Chondrocyte (in vitro differentiated cells): ENCODE measurements around the gene ARHGEF37. TPM values are rescaled to one million over a fixed set of nuclear protein-coding genes. Genes with fewer than 3 reads are reported as not detected.

Experiments used
- DNase-seq: peaks from one replicate; pipeline ENCODE4 v3.0.0; 2021; ENCODE audit warnings: mixed read lengths, low spot score
- H3K27ac Mint-ChIP-seq: one replicate; pipeline ENCODE4 v1.8.0; 2021; ENCODE audit warnings: mild to moderate bottlenecking, moderate library complexity, mixed read lengths; ENCODE audit not compliant: unreplicated experiment
- H3K27me3 Mint-ChIP-seq: 2 replicates; pipeline ENCODE4 v1.8.0; 2021; ENCODE audit warnings: low read depth, mixed read lengths
- H3K36me3 Mint-ChIP-seq: 2 replicates; pipeline ENCODE4 v1.8.0; 2021; ENCODE audit warnings: low read depth, mixed read lengths
- H3K4me1 Mint-ChIP-seq: 2 replicates; pipeline ENCODE4 v1.8.0; 2021; ENCODE audit warnings: low read depth, mild to moderate bottlenecking, mixed read lengths
- H3K4me3 Mint-ChIP-seq: one replicate; pipeline ENCODE4 v1.8.0; 2021; ENCODE audit warnings: mild to moderate bottlenecking, moderate library complexity, mixed read lengths; ENCODE audit not compliant: unreplicated experiment
- H3K9me3 Mint-ChIP-seq: 2 replicates; pipeline ENCODE4 v1.8.0; 2021; ENCODE audit warnings: low read depth, mixed read lengths
- total RNA-seq: library from RNA; stranded (reverse); gene quantifications from 3 replicates; pipeline ENCODE4 v1.2.1, GENCODE V29; 2021
- TF ChIP-seq, protein P1 (sequence below): fragments of 200-600 bp; sonication (generic); IDR thresholded peaks from 2 replicates; pipeline ENCODE4 v1.5.0; 2021; ENCODE audit warnings: antibody characterized with exemption, mild to moderate bottlenecking, moderate library complexity

ARHGEF37 gene
- total RNA-seq, 1 donor from 2014 or later = 6.0 TPM

DNA sequence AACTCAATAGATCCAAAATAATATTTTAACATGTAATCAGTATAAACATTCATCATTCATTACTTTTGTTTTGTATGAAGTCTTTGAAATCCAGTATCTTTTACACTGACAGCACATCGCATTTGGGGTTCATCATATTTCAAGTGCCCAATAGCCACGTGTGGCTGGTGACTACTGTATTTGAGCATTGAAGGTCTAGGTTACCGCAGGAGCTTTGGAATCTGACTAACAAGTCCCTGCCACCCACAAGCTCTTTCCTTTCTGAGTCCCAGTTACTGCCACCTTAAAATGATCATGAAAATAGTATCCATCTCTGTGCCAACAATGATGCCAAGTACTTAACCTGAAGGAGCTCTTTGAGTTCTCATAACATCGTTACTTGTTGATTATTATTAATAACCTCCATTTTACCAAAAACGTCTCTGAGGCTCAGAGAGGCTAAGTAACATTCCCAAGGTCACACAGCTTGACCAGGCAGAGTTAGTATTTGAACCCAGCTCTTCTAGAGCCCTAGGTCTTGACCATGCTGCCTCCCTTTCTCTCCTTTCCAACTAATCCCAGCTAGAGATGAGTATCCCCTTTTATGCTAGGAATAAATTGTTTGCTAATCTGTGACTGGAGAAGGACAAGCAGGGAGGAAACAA, 24.2 kb downstream of the ARHGEF37 start:
- TF ChIP-seq, protein P1, sequence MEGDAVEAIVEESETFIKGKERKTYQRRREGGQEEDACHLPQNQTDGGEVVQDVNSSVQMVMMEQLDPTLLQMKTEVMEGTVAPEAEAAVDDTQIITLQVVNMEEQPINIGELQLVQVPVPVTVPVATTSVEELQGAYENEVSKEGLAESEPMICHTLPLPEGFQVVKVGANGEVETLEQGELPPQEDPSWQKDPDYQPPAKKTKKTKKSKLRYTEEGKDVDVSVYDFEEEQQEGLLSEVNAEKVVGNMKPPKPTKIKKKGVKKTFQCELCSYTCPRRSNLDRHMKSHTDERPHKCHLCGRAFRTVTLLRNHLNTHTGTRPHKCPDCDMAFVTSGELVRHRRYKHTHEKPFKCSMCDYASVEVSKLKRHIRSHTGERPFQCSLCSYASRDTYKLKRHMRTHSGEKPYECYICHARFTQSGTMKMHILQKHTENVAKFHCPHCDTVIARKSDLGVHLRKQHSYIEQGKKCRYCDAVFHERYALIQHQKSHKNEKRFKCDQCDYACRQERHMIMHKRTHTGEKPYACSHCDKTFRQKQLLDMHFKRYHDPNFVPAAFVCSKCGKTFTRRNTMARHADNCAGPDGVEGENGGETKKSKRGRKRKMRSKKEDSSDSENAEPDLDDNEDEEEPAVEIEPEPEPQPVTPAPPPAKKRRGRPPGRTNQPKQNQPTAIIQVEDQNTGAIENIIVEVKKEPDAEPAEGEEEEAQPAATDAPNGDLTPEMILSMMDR = no peak
- peaks cover 31% of the 10 kb centered on the region for H3K4me1 Mint-ChIP-seq
- H3K36me3 Mint-ChIP-seq = peaks cover 21% of the 10 kb centered on the region
- peak overlapping the region; percentile 95 for H3K27ac Mint-ChIP-seq
- no peaks in the 10 kb centered on the region for H3K27me3 Mint-ChIP-seq
- peaks cover 4% of the 10 kb centered on the region for H3K9me3 Mint-ChIP-seq
- no peak overlapping the region for H3K4me3 Mint-ChIP-seq
- no peak for DNase-seq

DNA sequence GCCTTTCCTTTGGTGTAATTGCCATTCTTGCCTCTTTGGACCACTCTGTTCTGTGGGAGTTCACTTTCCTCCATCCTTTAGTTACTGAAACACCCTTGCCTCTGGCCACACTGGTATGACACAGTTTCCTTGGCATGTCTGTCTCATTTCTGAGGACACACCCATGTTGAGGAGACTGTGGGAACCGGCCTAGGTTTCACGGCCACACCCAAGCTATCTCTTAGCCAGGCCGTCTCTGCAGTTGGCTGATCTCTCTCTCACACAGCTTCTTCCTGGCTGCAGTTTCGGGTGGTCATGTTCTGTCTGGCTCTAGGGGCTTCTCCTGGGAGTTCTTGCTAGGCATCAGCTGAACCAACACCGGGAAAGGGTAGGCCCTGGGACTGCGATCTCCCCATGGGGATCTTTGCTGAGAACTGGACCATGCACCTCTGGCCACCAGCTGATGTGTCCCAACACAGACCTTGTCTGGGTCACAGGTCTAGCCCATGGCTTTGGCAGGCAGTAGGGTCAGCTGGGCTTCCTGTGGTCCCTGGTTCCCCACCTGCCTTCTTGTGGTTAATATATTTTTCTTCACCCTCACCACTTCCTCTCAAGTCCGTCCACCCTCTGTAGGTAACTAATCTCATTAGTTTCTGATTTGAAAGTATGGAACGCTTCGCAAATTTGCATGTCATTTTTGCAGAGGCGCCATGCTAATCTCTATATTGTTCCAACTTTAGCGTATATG, 24.9 kb downstream of the ARHGEF37 start:
- H3K9me3 Mint-ChIP-seq = peaks cover 4% of the 10 kb centered on the region
- peaks cover 19% of the 10 kb centered on the region for H3K36me3 Mint-ChIP-seq
- TF ChIP-seq, protein P1 = no peak
- H3K27ac Mint-ChIP-seq = peak overlapping the region; percentile 95
- no peak overlapping the region for H3K4me3 Mint-ChIP-seq
- peaks cover 36% of the 10 kb centered on the region for H3K4me1 Mint-ChIP-seq
- H3K27me3 Mint-ChIP-seq = no peaks in the 10 kb centered on the region
- no peak for DNase-seq

DNA sequence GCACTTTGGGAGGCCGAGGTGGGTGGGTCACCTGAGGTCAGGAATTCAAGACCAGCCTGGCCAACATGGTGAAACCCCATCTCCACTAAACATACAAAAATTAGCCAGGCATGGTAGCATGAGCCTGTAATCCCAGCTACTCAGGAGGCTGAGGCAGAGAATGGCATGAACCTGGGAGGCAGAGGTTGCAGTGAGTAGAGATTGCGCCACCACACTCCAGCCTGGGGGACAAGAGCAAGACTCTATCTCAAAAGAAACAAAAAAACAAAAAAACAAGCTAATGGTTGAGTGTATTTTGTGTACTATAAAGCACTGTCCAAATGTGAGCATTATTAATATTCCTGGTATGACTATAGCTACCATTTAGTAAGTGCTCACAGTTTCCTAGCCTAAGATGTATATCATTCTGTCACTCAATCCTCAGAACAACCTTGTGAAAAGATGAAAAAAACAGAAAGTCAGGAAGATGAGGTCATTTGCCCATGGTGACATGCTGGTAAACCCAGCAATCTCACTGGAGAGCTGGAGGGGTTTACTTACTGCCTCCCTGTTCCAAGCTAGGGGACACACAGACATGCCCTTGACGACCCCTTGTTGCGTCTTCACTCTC, 27.7 kb downstream of the ARHGEF37 start:
- H3K9me3 Mint-ChIP-seq = peaks cover 4% of the 10 kb centered on the region
- no peaks in the 10 kb centered on the region for H3K27me3 Mint-ChIP-seq
- no peak for DNase-seq
- no peak overlapping the region for H3K4me3 Mint-ChIP-seq
- TF ChIP-seq, protein P1 = no peak
- H3K27ac Mint-ChIP-seq = peak overlapping the region; percentile 74
- H3K4me1 Mint-ChIP-seq = peaks cover 40% of the 10 kb centered on the region
- peaks cover 6% of the 10 kb centered on the region for H3K36me3 Mint-ChIP-seq

DNA sequence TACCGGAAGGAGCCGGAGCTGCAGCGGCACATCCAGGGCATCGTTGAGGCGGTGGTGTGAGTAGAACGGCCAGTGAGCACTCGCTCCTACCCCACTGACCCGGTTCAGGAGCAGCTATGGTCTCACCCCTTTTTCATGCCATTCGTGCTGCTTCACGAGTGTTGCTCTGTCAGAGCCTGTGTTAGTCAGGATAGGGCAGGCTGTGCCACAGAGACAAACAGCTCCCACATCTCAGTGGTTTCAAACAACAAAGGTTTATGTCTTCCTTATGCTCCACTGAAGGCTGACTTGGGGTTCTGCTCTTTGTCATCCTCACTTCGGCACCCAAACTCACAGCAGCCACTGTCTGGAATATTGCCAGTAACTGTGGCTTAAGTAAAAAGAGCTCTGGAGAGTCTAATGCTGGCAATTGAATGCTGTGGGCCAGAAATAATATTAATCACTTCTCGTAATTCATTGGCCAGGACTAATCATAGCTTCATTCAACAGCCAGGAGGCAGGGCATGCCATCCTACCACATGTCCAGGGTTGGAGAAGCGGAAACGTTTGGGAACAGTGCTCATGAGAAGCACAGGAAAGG, 28.4 kb downstream of the ARHGEF37 start:
- H3K27ac Mint-ChIP-seq = no peak overlapping the region
- peaks cover 4% of the 10 kb centered on the region for H3K9me3 Mint-ChIP-seq
- peaks cover 6% of the 10 kb centered on the region for H3K36me3 Mint-ChIP-seq
- peaks cover 40% of the 10 kb centered on the region for H3K4me1 Mint-ChIP-seq
- DNase-seq = no peak
- no peaks in the 10 kb centered on the region for H3K27me3 Mint-ChIP-seq
- no peak overlapping the region for H3K4me3 Mint-ChIP-seq
- TF ChIP-seq, protein P1 = no peak

DNA sequence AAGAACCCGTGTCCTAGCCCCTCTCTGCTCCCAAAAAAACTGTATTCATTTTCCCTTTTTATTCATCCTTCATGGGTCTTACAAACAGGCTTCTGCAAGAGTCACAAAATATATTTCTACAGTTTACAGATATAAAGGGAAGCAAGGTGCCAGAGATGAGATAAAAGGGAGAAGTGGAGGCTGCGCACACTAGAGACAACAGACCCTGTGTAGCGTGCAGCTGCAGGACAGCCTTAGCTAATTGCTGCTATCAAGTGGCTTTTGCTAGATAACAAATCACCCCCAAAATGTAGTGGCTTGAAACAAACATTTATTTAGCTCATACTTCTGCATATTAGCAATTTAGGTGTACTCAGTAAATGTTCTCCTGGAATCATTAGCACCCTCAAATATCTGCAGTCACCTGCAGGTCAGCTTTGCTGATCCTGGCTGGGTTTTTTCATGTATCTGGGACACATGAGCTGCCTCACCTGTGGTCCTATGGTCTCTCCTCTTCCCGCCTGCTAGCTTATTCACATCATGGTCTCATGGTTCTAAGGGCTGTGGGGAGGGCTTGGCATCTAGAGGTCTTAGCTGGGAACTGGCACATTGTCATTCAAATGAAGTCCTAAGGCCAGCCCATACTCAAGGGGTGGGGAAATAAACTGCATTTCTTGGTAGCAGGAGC, 29.4 kb downstream of the ARHGEF37 start:
- TF ChIP-seq, protein P1 = no peak
- H3K36me3 Mint-ChIP-seq = peaks cover 6% of the 10 kb centered on the region
- H3K27me3 Mint-ChIP-seq = no peaks in the 10 kb centered on the region
- peaks cover 4% of the 10 kb centered on the region for H3K9me3 Mint-ChIP-seq
- no peak overlapping the region for H3K4me3 Mint-ChIP-seq
- peak overlapping the region; percentile 37 for H3K27ac Mint-ChIP-seq
- DNase-seq = no peak
- peaks cover 35% of the 10 kb centered on the region for H3K4me1 Mint-ChIP-seq
